Measurements from ENCODE around the gene PBXIP1.

- TF ChIP-seq CTCF (conservative IDR thresholded peaks at IDR 0.05; ENCODE audit: low read length) (no peak), EZH2phosphoT487 (IDR thresholded peaks at IDR 0.05; ENCODE audit: borderline replicate concordance, low read depth, low read length) (no peak)
Observed at GRCh38 chr1:155000411-155000725, 44.5 kb upstream of the PBXIP1 start.

All from OCI-LY7 (cell line).